H1 (cell line): ENCODE measurements around the gene EXD1. TPM values are rescaled to one million over a fixed set of nuclear protein-coding genes. Genes with fewer than 3 reads are reported as not detected.

Experiments
- ASH2L ChIP-seq: fragments of 200-600, 300-600 bp; sonication (generic); IDR thresholded peaks from one replicate; pipeline ENCODE4 v1.7.1; 2017; ENCODE audit warnings: low read length
- CBX8 ChIP-seq: fragments of 300-800, 300-1000 bp; sonication (generic); IDR thresholded peaks from 2 replicates; pipeline ENCODE4 v1.7.1; 2016; ENCODE audit warnings: low read depth, low read length, borderline replicate concordance
- CTBP2 ChIP-seq: IDR thresholded peaks from 2 replicates; pipeline ENCODE4 v1.7.0; 2011; ENCODE audit warnings: borderline replicate concordance, mild to moderate bottlenecking, moderate library complexity, mixed read lengths, low read length; ENCODE audit not compliant: insufficient read depth, insufficient read length
- FOSL1 ChIP-seq: IDR thresholded peaks from 2 replicates; pipeline ENCODE4 v1.6.1; 2011; ENCODE audit warnings: mild to moderate bottlenecking, low read depth, low read length, moderate library complexity; ENCODE audit not compliant: insufficient read depth
- HDAC2 ChIP-seq, 2 experiments: fragments of 300-600 bp in 1 of 2; sonication (generic) in 1 of 2; IDR thresholded peaks; 2 replicates each; pipeline ENCODE4 v1.6.1; 2011 to 2012; ENCODE audit warnings: low read depth in 2 of 2, low read length in 2 of 2, mild to moderate bottlenecking in 2 of 2, moderate library complexity in 2 of 2, borderline replicate concordance in 1 of 2, inconsistent platforms in 1 of 2
- MAFK ChIP-seq: IDR thresholded peaks from 2 replicates; pipeline ENCODE4 v1.6.1; 2012; ENCODE audit warnings: low read depth, mild to moderate bottlenecking, improper control_type of control experiment, low read length
- SIN3A ChIP-seq, 2 experiments: IDR thresholded peaks in 1 of 2; conservative IDR thresholded peaks in 1 of 2; 2 replicates each; pipeline ENCODE4 v1.6.1; 2011 to 2012; ENCODE audit warnings: low read length in 2 of 2, improper control_type of control experiment in 1 of 2, low read depth in 1 of 2, mild to moderate bottlenecking in 1 of 2
- SRF ChIP-seq: IDR thresholded peaks from 2 replicates; pipeline ENCODE4 v1.6.1; 2011; ENCODE audit warnings: mild to moderate bottlenecking, low read depth, low read length, moderate library complexity
- TEAD4 ChIP-seq: IDR thresholded peaks from 2 replicates; pipeline ENCODE4 v1.6.1; 2012; ENCODE audit warnings: low read depth, low read length, inconsistent platforms, mixed read lengths
- polyA plus RNA-seq, 7 experiments: library from polyadenylated mRNA; depleted of rRNA in 3 of 7; stranded (reverse) in 5 of 7; unstranded in 2 of 7; fragments of >200 nt in 5 of 7; fragments of 200-250 nt in 2 of 7; gene quantifications; 1 replicate in 5 of 7; 2 replicates in 1 of 7; 4 replicates in 1 of 7; pipeline versions ENCODE4 v1.2.1 to v1.2.3, GENCODE V29; 2011 to 2013; ENCODE audit warnings: missing spikeins in 2 of 7, mixed read lengths in 2 of 7
- total RNA-seq: library from RNA; stranded (reverse); fragmentation: NEBNext Ultra II Directional; extraction: Animal tissue kit (Norgen Biotek cat#: 25700); gene quantifications from 2 replicates; pipeline ENCODE4 v1.2.1, GENCODE V29; 2021
- TF ChIP-seq, protein P1 (sequence below): fragments of 300-600 bp; sonication (generic); IDR thresholded peaks from 2 replicates; pipeline ENCODE4 v1.7.1; 2012; ENCODE audit warnings: low read length, moderate library complexity, mild to moderate bottlenecking, inconsistent platforms; ENCODE audit not compliant: insufficient replicate concordance

Gene EXD1
- total and polyA plus RNA-seq, 2 of the 8 experiments (the other 6 are each of a cell fraction or from before 2014, with no cell fraction given): 0.06 to 0.54 TPM

DNA sequence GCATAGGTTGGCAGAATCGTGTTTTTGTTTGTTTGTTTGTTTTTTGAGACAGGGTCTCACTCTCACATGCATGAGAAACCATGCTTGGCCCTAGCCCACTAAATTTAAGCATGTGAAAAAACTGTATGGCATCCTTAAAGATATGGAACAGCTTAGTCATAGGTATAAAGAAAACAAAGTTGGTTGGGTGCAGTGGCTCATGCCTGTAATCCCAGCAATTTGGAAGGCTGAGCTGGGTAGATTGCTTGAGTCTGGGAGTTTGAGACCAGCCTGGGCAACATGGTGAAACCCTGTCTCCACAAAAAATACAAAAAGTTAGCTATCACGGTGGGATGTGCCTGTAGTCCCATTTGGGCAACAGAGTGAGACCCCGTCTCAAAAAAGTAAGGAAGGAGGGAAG, 25.2 kb downstream of the EXD1 start (continued):
- TF ChIP-seq, protein P1, sequence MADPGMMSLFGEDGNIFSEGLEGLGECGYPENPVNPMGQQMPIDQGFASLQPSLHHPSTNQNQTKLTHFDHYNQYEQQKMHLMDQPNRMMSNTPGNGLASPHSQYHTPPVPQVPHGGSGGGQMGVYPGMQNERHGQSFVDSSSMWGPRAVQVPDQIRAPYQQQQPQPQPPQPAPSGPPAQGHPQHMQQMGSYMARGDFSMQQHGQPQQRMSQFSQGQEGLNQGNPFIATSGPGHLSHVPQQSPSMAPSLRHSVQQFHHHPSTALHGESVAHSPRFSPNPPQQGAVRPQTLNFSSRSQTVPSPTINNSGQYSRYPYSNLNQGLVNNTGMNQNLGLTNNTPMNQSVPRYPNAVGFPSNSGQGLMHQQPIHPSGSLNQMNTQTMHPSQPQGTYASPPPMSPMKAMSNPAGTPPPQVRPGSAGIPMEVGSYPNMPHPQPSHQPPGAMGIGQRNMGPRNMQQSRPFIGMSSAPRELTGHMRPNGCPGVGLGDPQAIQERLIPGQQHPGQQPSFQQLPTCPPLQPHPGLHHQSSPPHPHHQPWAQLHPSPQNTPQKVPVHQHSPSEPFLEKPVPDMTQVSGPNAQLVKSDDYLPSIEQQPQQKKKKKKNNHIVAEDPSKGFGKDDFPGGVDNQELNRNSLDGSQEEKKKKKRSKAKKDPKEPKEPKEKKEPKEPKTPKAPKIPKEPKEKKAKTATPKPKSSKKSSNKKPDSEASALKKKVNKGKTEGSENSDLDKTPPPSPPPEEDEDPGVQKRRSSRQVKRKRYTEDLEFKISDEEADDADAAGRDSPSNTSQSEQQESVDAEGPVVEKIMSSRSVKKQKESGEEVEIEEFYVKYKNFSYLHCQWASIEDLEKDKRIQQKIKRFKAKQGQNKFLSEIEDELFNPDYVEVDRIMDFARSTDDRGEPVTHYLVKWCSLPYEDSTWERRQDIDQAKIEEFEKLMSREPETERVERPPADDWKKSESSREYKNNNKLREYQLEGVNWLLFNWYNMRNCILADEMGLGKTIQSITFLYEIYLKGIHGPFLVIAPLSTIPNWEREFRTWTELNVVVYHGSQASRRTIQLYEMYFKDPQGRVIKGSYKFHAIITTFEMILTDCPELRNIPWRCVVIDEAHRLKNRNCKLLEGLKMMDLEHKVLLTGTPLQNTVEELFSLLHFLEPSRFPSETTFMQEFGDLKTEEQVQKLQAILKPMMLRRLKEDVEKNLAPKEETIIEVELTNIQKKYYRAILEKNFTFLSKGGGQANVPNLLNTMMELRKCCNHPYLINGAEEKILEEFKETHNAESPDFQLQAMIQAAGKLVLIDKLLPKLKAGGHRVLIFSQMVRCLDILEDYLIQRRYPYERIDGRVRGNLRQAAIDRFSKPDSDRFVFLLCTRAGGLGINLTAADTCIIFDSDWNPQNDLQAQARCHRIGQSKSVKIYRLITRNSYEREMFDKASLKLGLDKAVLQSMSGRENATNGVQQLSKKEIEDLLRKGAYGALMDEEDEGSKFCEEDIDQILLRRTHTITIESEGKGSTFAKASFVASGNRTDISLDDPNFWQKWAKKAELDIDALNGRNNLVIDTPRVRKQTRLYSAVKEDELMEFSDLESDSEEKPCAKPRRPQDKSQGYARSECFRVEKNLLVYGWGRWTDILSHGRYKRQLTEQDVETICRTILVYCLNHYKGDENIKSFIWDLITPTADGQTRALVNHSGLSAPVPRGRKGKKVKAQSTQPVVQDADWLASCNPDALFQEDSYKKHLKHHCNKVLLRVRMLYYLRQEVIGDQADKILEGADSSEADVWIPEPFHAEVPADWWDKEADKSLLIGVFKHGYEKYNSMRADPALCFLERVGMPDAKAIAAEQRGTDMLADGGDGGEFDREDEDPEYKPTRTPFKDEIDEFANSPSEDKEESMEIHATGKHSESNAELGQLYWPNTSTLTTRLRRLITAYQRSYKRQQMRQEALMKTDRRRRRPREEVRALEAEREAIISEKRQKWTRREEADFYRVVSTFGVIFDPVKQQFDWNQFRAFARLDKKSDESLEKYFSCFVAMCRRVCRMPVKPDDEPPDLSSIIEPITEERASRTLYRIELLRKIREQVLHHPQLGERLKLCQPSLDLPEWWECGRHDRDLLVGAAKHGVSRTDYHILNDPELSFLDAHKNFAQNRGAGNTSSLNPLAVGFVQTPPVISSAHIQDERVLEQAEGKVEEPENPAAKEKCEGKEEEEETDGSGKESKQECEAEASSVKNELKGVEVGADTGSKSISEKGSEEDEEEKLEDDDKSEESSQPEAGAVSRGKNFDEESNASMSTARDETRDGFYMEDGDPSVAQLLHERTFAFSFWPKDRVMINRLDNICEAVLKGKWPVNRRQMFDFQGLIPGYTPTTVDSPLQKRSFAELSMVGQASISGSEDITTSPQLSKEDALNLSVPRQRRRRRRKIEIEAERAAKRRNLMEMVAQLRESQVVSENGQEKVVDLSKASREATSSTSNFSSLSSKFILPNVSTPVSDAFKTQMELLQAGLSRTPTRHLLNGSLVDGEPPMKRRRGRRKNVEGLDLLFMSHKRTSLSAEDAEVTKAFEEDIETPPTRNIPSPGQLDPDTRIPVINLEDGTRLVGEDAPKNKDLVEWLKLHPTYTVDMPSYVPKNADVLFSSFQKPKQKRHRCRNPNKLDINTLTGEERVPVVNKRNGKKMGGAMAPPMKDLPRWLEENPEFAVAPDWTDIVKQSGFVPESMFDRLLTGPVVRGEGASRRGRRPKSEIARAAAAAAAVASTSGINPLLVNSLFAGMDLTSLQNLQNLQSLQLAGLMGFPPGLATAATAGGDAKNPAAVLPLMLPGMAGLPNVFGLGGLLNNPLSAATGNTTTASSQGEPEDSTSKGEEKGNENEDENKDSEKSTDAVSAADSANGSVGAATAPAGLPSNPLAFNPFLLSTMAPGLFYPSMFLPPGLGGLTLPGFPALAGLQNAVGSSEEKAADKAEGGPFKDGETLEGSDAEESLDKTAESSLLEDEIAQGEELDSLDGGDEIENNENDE: no peak
- TF ChIP-seq FOSL1: no peak
- TF ChIP-seq TEAD4: no peak
- no peak for TF ChIP-seq CBX8
- TF ChIP-seq CTBP2: no peak
- no peak for TF ChIP-seq HDAC2 (IDR thresholded peaks at IDR 0.05; ENCODE audit: borderline replicate concordance in 1 of 2, low read depth in 2 of 2, low read length in 2 of 2)
- TF ChIP-seq ASH2L: no peak
- TF ChIP-seq SRF: no peak
- no peak for TF ChIP-seq MAFK
- TF ChIP-seq SIN3A (conservative IDR thresholded peaks at IDR 0.05 in 1 of 2, IDR thresholded peaks at IDR 0.05 in 1 of 2; ENCODE audit: low read depth in 1 of 2, low read length in 2 of 2): no peak
